Liver (tissue), 9 donors: ENCODE measurements around the gene DOCK2. TPM values are rescaled to one million over a fixed set of nuclear protein-coding genes. Genes with fewer than 3 reads are reported as not detected.

ENCODE experiments used
- DNase-seq: peaks from one replicate; pipeline ENCODE4 v3.0.0-alpha.2; 2017; ENCODE audit warnings: low spot score
- H3K27ac ChIP-seq, 2 donors: one replicate each; pipeline ENCODE4 v1.7.0; 2013; ENCODE audit warnings: inconsistent platforms in 2 of 2, low read length in 2 of 2, control low read depth in 1 of 2, low read depth in 1 of 2, mild to moderate bottlenecking in 1 of 2
- H3K27me3 ChIP-seq, 4 donors: one replicate each; pipeline versions ENCODE4 v1.6.1 to v1.7.0; 2013; ENCODE audit warnings: low read length in 3 of 4, inconsistent platforms in 1 of 4, mild to moderate bottlenecking in 1 of 4, moderate library complexity in 1 of 4; ENCODE audit not compliant: control insufficient read depth in 4 of 4, insufficient read depth in 4 of 4
- H3K36me3 ChIP-seq, 4 donors: one replicate each; pipeline versions ENCODE4 v1.6.1 to v1.7.0; 2013; ENCODE audit warnings: low read length in 3 of 4, mild to moderate bottlenecking in 3 of 4, low read depth in 1 of 4, moderate library complexity in 1 of 4; ENCODE audit not compliant: control insufficient read depth in 4 of 4, insufficient read depth in 3 of 4
- H3K4me1 ChIP-seq, 4 donors: one replicate each; pipeline versions ENCODE4 v1.6.1 to v1.7.0; 2013; ENCODE audit warnings: low read length in 3 of 4, mild to moderate bottlenecking in 3 of 4, moderate library complexity in 1 of 4; ENCODE audit not compliant: control insufficient read depth in 4 of 4, insufficient read depth in 4 of 4
- H3K4me3 ChIP-seq, 3 donors: one replicate each; pipeline versions ENCODE4 v1.6.1 to v1.7.0; 2013; ENCODE audit warnings: low read length in 3 of 3, control low read depth in 1 of 3, low read depth in 1 of 3, mild to moderate bottlenecking in 1 of 3
- H3K9ac ChIP-seq, 2 donors: one replicate each; pipeline ENCODE4 v1.7.0; 2013; ENCODE audit warnings: low read length in 2 of 2, mild to moderate bottlenecking in 2 of 2, moderate library complexity in 2 of 2, control low read depth in 1 of 2, low read depth in 1 of 2
- H3K9me3 ChIP-seq, 4 donors: one replicate each; pipeline versions ENCODE4 v1.6.1 to v1.7.0; 2013; ENCODE audit warnings: low read length in 3 of 4; ENCODE audit not compliant: control insufficient read depth in 4 of 4
- ATF3 ChIP-seq: IDR thresholded peaks from 2 replicates; pipeline ENCODE4 v1.6.1; 2016; ENCODE audit warnings: antibody characterized with exemption
- CTCF ChIP-seq: fragments of 150-350 bp; IDR thresholded peaks from 2 replicates; pipeline ENCODE4 v1.5.1; 2017; ENCODE audit warnings: improper control_type of control experiment, low read depth, low read length; ENCODE audit not compliant: missing input control
- EGR1 ChIP-seq, 2 donors: IDR thresholded peaks; 2 replicates each; pipeline ENCODE4 v1.6.1; 2016 to 2018; ENCODE audit warnings: antibody characterized with exemption in 2 of 2, low read depth in 2 of 2
- FOXA1 ChIP-seq: IDR thresholded peaks from 2 replicates; pipeline ENCODE4 v1.6.1; 2016; ENCODE audit warnings: antibody characterized with exemption
- GABPA ChIP-seq, 2 donors: IDR thresholded peaks in 1 of 2; conservative IDR thresholded peaks in 1 of 2; 2 replicates each; pipeline ENCODE4 v1.6.1; 2016; ENCODE audit warnings: antibody characterized with exemption in 2 of 2, mild to moderate bottlenecking in 1 of 2, moderate library complexity in 1 of 2
- HNF4A ChIP-seq, 2 donors: conservative IDR thresholded peaks; 2 replicates each; pipeline ENCODE4 v1.6.1; 2016; ENCODE audit warnings: antibody characterized with exemption in 2 of 2, mild to moderate bottlenecking in 2 of 2
- HNF4G ChIP-seq: IDR thresholded peaks from 2 replicates; pipeline ENCODE4 v1.6.1; 2016; ENCODE audit warnings: antibody characterized with exemption
- JUND ChIP-seq, 2 donors: IDR thresholded peaks; 2 replicates each; pipeline ENCODE4 v1.6.1; 2016; ENCODE audit warnings: antibody characterized with exemption in 2 of 2
- MAX ChIP-seq: IDR thresholded peaks from 2 replicates; pipeline ENCODE4 v1.6.1; 2016; ENCODE audit warnings: antibody characterized with exemption
- NR2F2 ChIP-seq: IDR thresholded peaks from 2 replicates; pipeline ENCODE4 v1.6.1; 2016; ENCODE audit warnings: antibody characterized with exemption
- RAD21 ChIP-seq, 2 donors: IDR thresholded peaks; 2 replicates each; pipeline ENCODE4 v1.6.1; 2016; ENCODE audit warnings: antibody characterized with exemption in 2 of 2, mild to moderate bottlenecking in 2 of 2
- REST ChIP-seq: IDR thresholded peaks from 2 replicates; pipeline ENCODE4 v1.6.1; 2016; ENCODE audit warnings: antibody characterized with exemption, mild to moderate bottlenecking
- SP1 ChIP-seq: IDR thresholded peaks from 2 replicates; pipeline ENCODE4 v1.6.1; 2018; ENCODE audit warnings: antibody characterized with exemption, mild to moderate bottlenecking
- TAF1 ChIP-seq: conservative IDR thresholded peaks from 2 replicates; pipeline ENCODE4 v1.6.1; 2016; ENCODE audit warnings: antibody characterized with exemption, mild to moderate bottlenecking
- YY1 ChIP-seq: IDR thresholded peaks from 2 replicates; pipeline ENCODE4 v1.6.1; 2016; ENCODE audit warnings: antibody characterized with exemption, mild to moderate bottlenecking
- ZBTB33 ChIP-seq: IDR thresholded peaks from 2 replicates; pipeline ENCODE4 v1.6.1; 2016; ENCODE audit warnings: antibody characterized with exemption
- WGBS: extraction: QIAGEN DNeasy Blood & Tissue Kit; methylation state at CpG from one replicate; pipeline ENCODE4 v1.1.7; 2013; 5-methylcytosine and 5-hydroxymethylcytosine counted together
- polyA plus RNA-seq, 2 donors: library from polyadenylated mRNA; stranded (reverse) in 1 of 2; unstranded in 1 of 2; fragments of 200-250 nt in 1 of 2; fragments of >200 nt in 1 of 2; fragmentation: Nextera tagmentation in 1 of 2; extraction: Ambion mirVana in 1 of 2; gene quantifications; one replicate each; pipeline versions ENCODE4 v1.2.1 to v1.2.3, GENCODE V29; 2013 to 2015
- total RNA-seq, 2 donors: library from RNA; depleted of rRNA; stranded (reverse); fragments of >200 nt; gene quantifications; one replicate each; pipeline ENCODE4 v1.2.3, GENCODE V29; 2014
- donor health status: healthy.
- donor health status: healthy.
- donor health status: healthy.
- donor health status: healthy.
- donor health status: healthy.

DOCK2 gene
- total and polyA plus RNA-seq, 4 donors: 2.3 to 26.6 (median 8.2) TPM

- no peak for DNase-seq
- Histone ChIP-seq H3K9ac (no peak overlapping the region), H3K4me3 (no peak overlapping the region), H3K27ac (no peak overlapping the region), H3K27me3 (peaks cover 0 to 3% (median 0%) of the 10 kb centered on the region in 4 donors), H3K4me1 (no peaks in the 10 kb centered on the region), H3K9me3 (no peaks in the 10 kb centered on the region), H3K36me3 (no peaks in the 10 kb centered on the region)
- TF ChIP-seq FOXA1 (no peak), NR2F2 (peak; percentile 51), YY1 (no peak), GABPA (IDR thresholded peaks at IDR 0.05 in 1 of 2, conservative IDR thresholded peaks at IDR 0.05 in 1 of 2) (no peak), HNF4A (conservative IDR thresholded peaks at IDR 0.05) (no peak), TAF1 (no peak)
- 60% methylated on average over 8 of the region's 8 CpGs for WGBS
These were observed 334.1 kb downstream of the DOCK2 start for GRCh38 chr5:169970911-169971765.

GRCh38 chr5:169971780-169972179, 334.7 kb downstream of the DOCK2 start:
- Histone ChIP-seq H3K9me3 (no peaks in the 10 kb centered on the region), H3K4me3 (no peak overlapping the region), H3K36me3 (no peaks in the 10 kb centered on the region), H3K4me1 (no peaks in the 10 kb centered on the region), H3K27me3 (peaks cover 0 to 3% (median 0%) of the 10 kb centered on the region in 4 donors), H3K27ac (no peak overlapping the region), H3K9ac (no peak overlapping the region)
- no peak for TF ChIP-seq HNF4G
- no peak for TF ChIP-seq ATF3
- no peak for TF ChIP-seq NR2F2
- TF ChIP-seq EGR1 (IDR thresholded peaks at IDR 0.05; ENCODE audit: low read depth in 2 of 2): no peak
- TF ChIP-seq JUND (IDR thresholded peaks at IDR 0.05): no peak
- no peak for TF ChIP-seq FOXA1
- no peak for TF ChIP-seq SP1
- TF ChIP-seq YY1: no peak
- no peak for DNase-seq
- 75% methylated on average over 1 of the region's 1 CpG for WGBS

- Histone ChIP-seq H3K27me3 (peaks cover 0 to 3% (median 0%) of the 10 kb centered on the region in 4 donors), H3K9ac (no peak overlapping the region), H3K9me3 (no peaks in the 10 kb centered on the region), H3K4me3 (no peak overlapping the region), H3K4me1 (no peaks in the 10 kb centered on the region), H3K27ac (no peak overlapping the region), H3K36me3 (no peaks in the 10 kb centered on the region)
- TF ChIP-seq HNF4A (conservative IDR thresholded peaks at IDR 0.05) (no peak), HNF4G (no peak), RAD21 (IDR thresholded peaks at IDR 0.05) (no peak), ZBTB33 (no peak), EGR1 (IDR thresholded peaks at IDR 0.05; ENCODE audit: low read depth in 2 of 2) (no peak), CTCF (no peak), TAF1 (no peak), REST (no peak), FOXA1 (no peak), YY1 (no peak), MAX (no peak)
- DNase-seq: no peak
- WGBS: 55% methylated on average over 3 of the region's 3 CpGs
These were observed 336.0 kb downstream of the DOCK2 start for GRCh38 chr5:169973056-169973455.
